Breast epithelium (tissue), 4 donors: ENCODE measurements around the gene UGT1A8. TPM values are rescaled to one million over a fixed set of nuclear protein-coding genes. Genes with fewer than 3 reads are reported as not detected.
"Not testable (repeated sequence)": the region's sequence is repeated elsewhere in the genome, so short reads cannot be mapped to it uniquely, and the experiment has no call there.

Source experiments
- DNase-seq, 2 donors: peaks; one replicate each; pipeline ENCODE4 v3.0.0-alpha.2; 2019; ENCODE audit warnings: low spot score in 2 of 2
- H3K27ac ChIP-seq, 2 donors: fragments of 200-600 bp; sonication (generic) in 1 of 2; one replicate each; pipeline ENCODE4 v1.5.1; 2016 to 2019; ENCODE audit warnings: mild to moderate bottlenecking in 1 of 2
- H3K27me3 ChIP-seq, 2 donors: fragments of 200-600 bp; sonication (generic) in 1 of 2; one replicate each; pipeline versions ENCODE4 v1.5.1 to v1.6.0; 2017 to 2019; ENCODE audit warnings: control low read depth in 1 of 2, mild to moderate bottlenecking in 1 of 2
- H3K36me3 ChIP-seq: fragments of 200-600 bp; one replicate; pipeline ENCODE4 v1.5.1; 2019
- H3K4me1 ChIP-seq, 2 donors: fragments of 200-600 bp; sonication (generic); one replicate each; pipeline ENCODE4 v1.5.1; 2016 to 2019; ENCODE audit warnings: control low read depth in 1 of 2
- H3K4me3 ChIP-seq, 3 donors: fragments of 200-600 bp; sonication (generic); 1 replicate in 2 of 3; 2 replicates in 1 of 3; pipeline ENCODE4 v1.5.1; 2016 to 2019; ENCODE audit warnings: mild to moderate bottlenecking in 3 of 3, moderate library complexity in 2 of 3
- H3K9me3 ChIP-seq, 2 donors: fragments of 200-600 bp; sonication (generic) in 1 of 2; one replicate each; pipeline ENCODE4 v1.5.1; 2016 to 2019; ENCODE audit warnings: control low read depth in 1 of 2
- CTCF ChIP-seq, 3 donors: fragments of 450-650 bp; IDR thresholded peaks; one replicate each; pipeline ENCODE4 v1.5.1; 2016 to 2017; ENCODE audit warnings: antibody characterized with exemption in 3 of 3, mild to moderate bottlenecking in 3 of 3, moderate library complexity in 3 of 3
- POLR2A ChIP-seq: fragments of 450-650 bp; IDR thresholded peaks from one replicate; pipeline ENCODE4 v1.6.1; 2016; ENCODE audit warnings: antibody characterized with exemption, mild to moderate bottlenecking, moderate library complexity
- POLR2AphosphoS5 ChIP-seq, 3 donors: sonication (generic); formaldehyde crosslinking; IDR thresholded peaks; one replicate each; pipeline ENCODE4 v1.6.1; 2017; ENCODE audit warnings: antibody characterized with exemption in 3 of 3
- intact Hi-C: fragments of 100-400 bp; cut with DNase I; formaldehyde crosslinking; loops from one replicate; pipeline ENCODE4 v1.15.1; 2023; ENCODE audit warnings: low total_unique reads
- total RNA-seq, 3 donors: library from RNA; depleted of rRNA; stranded (reverse); fragments of >200 nt; gene quantifications; one replicate each; pipeline ENCODE4 v1.1.0, GENCODE V29; 2016

UGT1A8 gene
- total RNA-seq, 3 donors from 2014 or later = not detected

DNA sequence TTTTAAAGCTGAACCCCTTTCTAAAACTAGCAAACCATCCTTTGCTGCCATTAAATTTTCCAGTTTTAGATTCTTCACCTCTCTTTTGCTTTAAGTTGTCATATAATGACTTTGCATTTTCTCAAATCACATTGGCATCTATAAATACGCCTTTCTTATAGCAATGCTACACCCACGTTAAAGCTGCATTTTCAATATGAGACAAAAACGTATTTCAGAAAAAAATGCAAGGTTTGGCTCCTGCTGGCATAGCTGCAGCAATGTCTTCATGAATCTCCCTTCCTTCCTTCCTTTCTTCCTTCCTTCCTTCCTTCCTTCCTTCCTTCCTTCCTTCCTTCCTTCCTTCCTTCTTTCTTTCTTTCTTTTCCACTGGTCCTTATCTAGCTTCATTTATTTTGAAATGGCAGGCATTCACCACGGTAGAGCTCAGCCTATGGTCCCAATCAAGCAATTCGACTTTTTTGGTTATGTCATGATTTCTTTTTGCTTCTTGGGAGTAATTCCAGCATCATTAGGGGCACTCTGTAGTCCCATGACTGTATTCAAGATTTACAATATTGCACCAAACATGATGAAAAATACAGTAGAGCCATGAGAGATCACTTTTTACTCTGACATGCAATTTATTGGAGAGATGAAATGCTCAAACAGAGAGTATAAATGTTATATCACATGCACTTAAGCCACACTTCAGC is 10.0 kb downstream of the UGT1A8 start:
- TF ChIP-seq POLR2A (no peak), POLR2AphosphoS5 (IDR thresholded peaks at IDR 0.05) (no peak), CTCF (IDR thresholded peaks at IDR 0.05) (no peak)
- intact Hi-C loops = no loop called here
- DNase-seq = no peak
- no peaks in the 10 kb centered on the region for H3K4me1 ChIP-seq
- H3K36me3 ChIP-seq = no peaks in the 10 kb centered on the region
- H3K9me3 ChIP-seq = peaks cover 0 to 19% of the 10 kb centered on the region in 2 donors
- H3K27me3 ChIP-seq = no peaks in the 10 kb centered on the region
- H3K27ac ChIP-seq = no peak overlapping the region
- no peak overlapping the region for H3K4me3 ChIP-seq

DNA sequence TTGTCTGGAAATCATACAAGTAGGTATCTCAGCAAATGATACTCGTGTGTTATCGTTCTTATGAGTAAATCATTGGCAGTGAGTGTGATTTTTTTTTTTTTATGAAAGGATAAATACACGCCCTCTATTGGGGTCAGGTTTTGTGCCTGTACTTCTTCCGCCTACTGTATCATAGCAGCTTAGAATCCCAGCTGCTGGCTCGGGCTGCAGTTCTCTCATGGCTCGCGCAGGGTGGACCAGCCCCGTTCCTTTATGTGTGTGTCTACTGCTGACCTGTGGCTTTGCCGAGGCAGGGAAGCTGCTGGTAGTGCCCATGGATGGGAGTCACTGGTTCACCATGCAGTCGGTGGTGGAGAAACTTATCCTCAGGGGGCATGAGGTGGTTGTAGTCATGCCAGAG is 18.9 kb downstream of the UGT1A8 start, which contains the start of gene UGT1A10:
Gene UGT1A10 (plus strand): TSS at position 143 of the 400 bp plus-strand sequence. CDS start 75 bp downstream, at position 218.
- H3K27me3 ChIP-seq, H3K36me3 ChIP-seq, intact Hi-C loops, H3K4me1 ChIP-seq, H3K4me3 ChIP-seq, H3K9me3 ChIP-seq, DNase-seq, H3K27ac ChIP-seq: not testable (repeated sequence)

- TF ChIP-seq POLR2A (no peak), POLR2AphosphoS5 (IDR thresholded peaks at IDR 0.05) (no peak), CTCF (IDR thresholded peaks at IDR 0.05) (no peak)
- Histone ChIP-seq H3K27ac (no peak overlapping the region), H3K4me1 (no peaks in the 10 kb centered on the region), H3K36me3 (no peaks in the 10 kb centered on the region), H3K27me3 (no peaks in the 10 kb centered on the region), H3K4me3 (no peak overlapping the region), H3K9me3 (peaks cover 6 to 9% of the 10 kb centered on the region in 2 donors)
- intact Hi-C loops = no loop called here
- DNase-seq = no peak
These were observed 21.4 kb downstream of the UGT1A8 start for GRCh38 chr2:233638836-233639235.

DNA sequence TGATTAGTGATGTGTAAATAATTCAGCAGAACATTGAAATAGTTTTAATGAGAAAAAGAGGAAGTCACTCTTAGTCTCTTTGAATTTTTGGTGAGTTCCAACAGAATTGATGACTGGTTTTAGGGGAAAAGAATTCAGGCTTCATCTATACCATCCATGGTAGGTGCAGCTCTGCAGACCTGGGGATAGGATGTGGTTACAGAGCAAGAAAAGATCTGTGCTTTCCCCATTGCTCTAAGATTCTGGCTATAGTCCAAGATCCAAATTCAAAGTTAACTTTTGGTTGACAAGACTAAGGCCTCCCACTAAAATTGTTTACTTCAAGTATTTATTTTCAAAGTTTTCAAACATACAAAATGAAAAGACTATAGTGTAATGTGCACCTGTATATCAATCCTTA is 22.4 kb downstream of the UGT1A8 start:
- H3K9me3 ChIP-seq = peaks cover 6 to 9% of the 10 kb centered on the region in 2 donors
- no peak overlapping the region for H3K27ac ChIP-seq
- intact Hi-C loops = no loop called here
- TF ChIP-seq POLR2AphosphoS5 (IDR thresholded peaks at IDR 0.05) = no peak
- TF ChIP-seq CTCF (IDR thresholded peaks at IDR 0.05) = no peak
- no peak for TF ChIP-seq POLR2A
- no peaks in the 10 kb centered on the region for H3K4me1 ChIP-seq
- no peak for DNase-seq
- H3K27me3 ChIP-seq = no peaks in the 10 kb centered on the region
- no peaks in the 10 kb centered on the region for H3K36me3 ChIP-seq
- H3K4me3 ChIP-seq = no peak overlapping the region

- no peak for DNase-seq
- Histone ChIP-seq H3K4me3 (no peak overlapping the region), H3K9me3 (peaks cover 26 to 30% of the 10 kb centered on the region in 2 donors), H3K27me3 (no peaks in the 10 kb centered on the region), H3K4me1 (no peaks in the 10 kb centered on the region), H3K36me3 (no peaks in the 10 kb centered on the region), H3K27ac (no peak overlapping the region)
- no peak for TF ChIP-seq CTCF (IDR thresholded peaks at IDR 0.05)
- TF ChIP-seq POLR2AphosphoS5 (IDR thresholded peaks at IDR 0.05) = no peak
- no peak for TF ChIP-seq POLR2A
- intact Hi-C loops = no loop called here
These were observed 25.7 kb downstream of the UGT1A8 start for GRCh38 chr2:233643128-233643527.

DNA sequence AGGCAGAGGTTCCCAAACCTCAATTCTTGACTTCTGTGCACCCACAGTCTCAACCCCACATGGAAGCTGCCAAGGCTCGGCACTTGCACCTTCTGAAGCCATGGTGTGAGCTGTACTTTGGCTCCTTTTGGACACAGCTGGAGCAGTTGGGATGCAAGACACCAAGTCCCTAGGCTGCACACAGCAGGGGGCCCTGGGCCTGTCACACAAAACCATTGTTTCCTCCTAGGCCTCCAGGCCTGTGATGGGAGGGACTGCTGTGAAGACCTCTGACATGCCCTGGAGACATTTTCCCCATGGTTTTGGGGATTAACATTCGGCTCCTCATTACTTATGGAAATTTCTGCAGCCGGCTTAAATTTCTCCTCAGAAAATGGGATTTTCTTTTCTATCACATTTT is 28.6 kb downstream of the UGT1A8 start:
- H3K4me3 ChIP-seq, H3K27ac ChIP-seq, H3K36me3 ChIP-seq, H3K4me1 ChIP-seq, intact Hi-C loops, DNase-seq, H3K27me3 ChIP-seq: not testable (repeated sequence)
- peaks cover 26 to 30% of the 10 kb centered on the region in 2 donors for H3K9me3 ChIP-seq
